Putamen (tissue), 1 donor: ENCODE measurements around the gene ZNF83.
A peak's percentile ranks its signal among the peaks of the same experiment; 100 is the strongest.
"Not testable (repeated sequence)": the region's sequence is repeated elsewhere in the genome, so short reads cannot be mapped to it uniquely, and the experiment has no call there.

Experiments used
- DNase-seq: peaks from one replicate; pipeline ENCODE4 v3.0.0-alpha.2; 2016; ENCODE audit warnings: low spot score

ZNF83 gene

GRCh38 chr19:52639996-52640395 is 1.8 kb upstream of the ZNF83 start:
- DNase-seq = no peak

DNA sequence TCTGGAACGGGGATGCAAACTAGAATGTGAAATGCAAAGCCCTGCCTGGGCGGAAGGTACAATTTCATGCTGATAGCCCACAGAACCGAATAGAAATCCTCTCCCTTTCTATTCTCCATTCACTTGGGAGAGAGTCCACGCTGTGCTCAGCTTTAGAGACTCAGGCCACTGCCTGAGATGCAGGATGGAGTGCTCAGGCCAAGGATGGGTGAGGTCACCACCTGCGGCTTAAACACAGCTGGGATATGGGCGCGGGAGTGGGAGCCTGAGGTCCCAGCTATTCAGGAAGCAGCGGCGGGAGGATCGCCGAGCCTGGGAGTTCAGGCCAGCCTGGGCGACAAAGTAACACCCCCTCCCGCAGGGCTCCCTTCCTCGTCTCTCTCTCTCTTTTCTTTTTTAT is 446 bp upstream of the ZNF83 start:
- DNase-seq = peak; percentile 3

- DNase-seq = no peak
These were observed 2.2 kb downstream of the ZNF83 start for GRCh38 chr19:52635786-52636570.

DNA sequence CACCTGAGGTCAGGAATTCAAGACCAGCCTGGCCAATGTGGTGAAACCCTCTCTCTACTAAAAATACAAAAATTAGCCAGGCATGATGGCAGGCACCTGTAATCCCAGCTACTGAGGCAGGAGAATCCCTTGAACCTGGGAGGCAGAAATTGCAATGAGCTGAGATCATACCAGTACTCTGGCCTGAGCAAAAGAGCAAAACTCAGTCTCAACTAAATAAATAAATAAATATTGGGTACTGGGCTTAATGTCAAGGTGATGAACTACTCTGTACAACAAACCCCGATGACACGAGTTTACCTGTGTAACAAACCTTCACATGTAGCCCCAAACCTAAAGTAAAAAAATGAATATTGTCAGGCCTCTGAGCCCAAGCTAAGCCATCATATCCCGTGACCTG is 10.7 kb downstream of the ZNF83 start:
- not testable (repeated sequence) for DNase-seq

- no peak for DNase-seq
These were observed 11.2 kb downstream of the ZNF83 start for GRCh38 chr19:52626915-52627314.

DNA sequence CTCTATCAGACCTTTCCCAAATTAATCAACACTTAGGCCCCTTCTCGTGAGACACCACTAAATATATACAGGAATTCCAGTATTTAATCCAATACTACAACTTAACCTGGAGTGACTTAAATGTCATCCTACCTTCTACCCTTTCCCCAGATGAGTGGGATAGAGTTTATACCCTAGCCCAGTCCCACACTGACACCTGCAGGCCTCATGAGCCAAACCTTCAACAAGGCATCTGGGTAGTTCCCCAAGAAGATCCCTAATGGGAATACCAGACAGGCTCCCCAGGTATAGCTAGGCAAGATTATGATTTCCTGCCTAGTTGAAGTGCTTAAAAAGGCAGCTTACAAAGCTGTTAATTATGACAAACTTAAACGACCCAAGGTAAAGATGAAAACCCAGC is 15.9 kb downstream of the ZNF83 start:
- DNase-seq = no peak

DNA sequence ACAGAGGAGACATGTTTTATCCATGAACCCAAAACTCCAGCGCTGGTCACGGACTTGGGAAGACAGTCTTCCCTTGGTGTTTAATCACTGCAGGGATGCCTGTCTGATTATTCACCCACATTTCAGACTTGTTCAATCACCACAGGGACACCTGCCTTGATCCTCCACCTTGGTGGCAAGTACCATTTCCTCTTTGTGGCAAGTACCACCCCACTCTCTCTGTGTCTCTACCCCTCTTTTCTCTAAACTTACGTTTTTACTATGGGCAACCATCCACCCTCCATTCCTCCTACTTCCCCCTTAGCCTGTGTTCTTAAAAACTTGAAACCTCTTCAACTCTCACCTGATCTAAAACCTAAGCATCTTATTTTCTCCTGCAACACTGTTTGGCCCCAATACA is 16.8 kb downstream of the ZNF83 start:
- DNase-seq = no peak

DNA sequence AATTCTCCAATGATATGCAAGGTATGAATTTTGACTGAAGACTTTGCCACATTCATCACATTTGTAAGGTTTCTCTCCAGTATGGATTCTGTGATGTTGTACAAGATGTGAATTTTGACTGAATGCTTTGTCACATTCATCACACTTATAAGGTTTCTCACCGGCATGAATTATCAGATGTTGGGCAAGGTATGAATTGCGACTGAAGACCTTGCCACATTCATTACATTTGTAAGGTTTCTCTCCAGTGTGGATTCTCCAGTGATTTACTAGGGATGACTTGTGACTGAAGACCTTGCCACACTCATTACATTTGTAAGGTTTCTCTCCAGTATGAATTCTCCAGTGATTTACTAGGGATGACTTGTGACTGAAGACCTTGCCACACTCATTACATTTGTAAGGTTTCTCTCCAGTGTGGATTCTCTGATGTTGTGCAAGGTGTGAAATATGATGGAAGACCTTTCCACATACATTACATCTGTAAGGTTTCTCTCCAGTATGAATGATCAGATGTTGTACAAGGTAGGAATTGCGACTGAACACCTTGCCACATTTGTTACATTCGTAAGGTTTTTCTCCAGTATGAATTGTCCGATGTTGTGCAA is 24.8 kb downstream of the ZNF83 start:
- no peak for DNase-seq

- no peak for DNase-seq
These were observed 34.5 kb downstream of the ZNF83 start for GRCh38 chr19:52603558-52604207.

DNA sequence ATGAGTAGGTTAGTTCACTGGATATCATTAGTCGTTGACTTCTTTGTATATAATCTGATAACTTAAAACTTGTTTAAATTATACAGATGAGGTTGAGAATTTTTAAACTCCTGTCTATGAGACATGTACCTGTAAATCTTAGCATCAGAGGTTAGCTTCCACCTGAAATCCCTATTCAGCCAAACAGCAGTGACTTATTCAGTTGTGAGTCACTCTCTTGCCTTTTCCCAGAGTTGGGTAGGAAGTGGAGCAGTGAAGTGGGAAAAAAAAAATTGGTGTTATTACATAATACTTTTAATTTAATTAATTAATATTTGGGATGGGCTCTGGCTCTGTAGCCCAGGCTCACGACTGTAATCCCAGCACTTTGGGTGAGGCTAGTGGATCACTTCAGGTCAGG is 35.2 kb downstream of the ZNF83 start:
- no peak for DNase-seq

- DNase-seq = not testable (repeated sequence)
These were observed 36.2 kb downstream of the ZNF83 start for GRCh38 chr19:52601974-52602366.

DNA sequence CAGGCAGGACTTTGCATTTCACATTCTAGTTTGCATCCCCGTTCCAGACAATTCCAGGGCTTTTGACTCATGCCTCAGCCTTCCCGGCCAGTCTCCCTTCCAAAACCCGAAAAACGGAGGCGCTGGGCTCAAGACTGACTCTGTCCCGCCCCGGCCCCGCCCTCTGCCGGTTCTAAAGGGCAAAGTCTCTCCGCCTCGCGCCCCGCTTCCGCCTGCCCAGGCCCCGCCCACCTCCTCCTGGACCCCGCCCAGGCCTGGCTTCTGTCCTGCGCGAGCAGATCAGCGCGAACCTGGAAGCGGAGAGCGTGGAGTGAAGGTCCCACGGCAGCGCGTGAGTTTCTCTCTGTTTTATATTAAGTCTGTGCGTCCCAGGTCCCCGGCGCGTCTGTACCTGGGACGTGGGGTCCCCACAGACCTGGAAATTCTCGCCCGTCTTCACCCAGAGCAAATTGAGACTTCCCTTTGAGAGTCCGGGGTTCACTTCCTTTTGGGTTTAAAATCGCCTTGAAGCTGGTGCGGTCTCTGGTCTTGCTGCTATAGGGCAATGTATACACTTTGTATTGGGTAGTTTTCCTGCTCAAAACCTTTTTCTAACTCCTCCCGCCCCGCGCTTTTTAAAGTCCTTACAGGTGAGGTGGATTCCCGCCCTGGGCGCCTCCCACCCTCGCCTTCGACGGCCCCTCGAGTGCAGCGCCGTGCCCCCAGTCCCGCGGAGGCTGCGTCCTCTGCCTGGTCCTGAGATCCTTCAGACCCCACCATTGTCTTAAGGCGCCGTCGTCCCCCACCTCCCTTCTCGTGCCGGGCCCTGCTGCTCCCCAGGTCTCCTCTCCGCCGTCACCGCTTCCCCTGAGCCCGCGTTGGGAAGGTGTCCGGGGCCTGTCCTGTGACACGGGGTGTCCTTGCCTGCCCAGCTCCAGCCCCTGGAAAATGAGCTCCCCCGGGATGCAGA is 36.9 kb downstream of the ZNF83 start:
- peak; percentile 71 for DNase-seq

DNA sequence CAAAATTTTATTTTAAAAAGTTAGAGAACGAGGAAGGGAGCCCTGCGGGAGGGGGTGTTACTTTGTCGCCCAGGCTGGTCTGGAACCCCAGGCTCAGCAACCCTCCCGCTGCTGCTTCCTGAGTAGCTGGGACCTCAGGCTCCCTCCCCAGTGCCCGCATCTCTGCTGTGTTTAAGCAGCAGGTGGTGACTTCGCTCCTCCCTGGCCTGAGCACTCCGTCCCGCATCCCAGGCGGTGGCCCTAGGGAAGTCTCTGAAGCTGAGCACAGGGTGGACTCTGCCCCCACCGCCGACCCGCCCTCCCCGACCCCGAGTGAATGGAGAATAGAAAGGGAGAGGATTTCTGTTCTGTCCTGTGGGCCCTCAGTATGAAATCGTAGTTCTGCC is 37.5 kb downstream of the ZNF83 start:
- no peak for DNase-seq

- no peak for DNase-seq
These were observed 38.9 kb downstream of the ZNF83 start for GRCh38 chr19:52599241-52599640.

DNA sequence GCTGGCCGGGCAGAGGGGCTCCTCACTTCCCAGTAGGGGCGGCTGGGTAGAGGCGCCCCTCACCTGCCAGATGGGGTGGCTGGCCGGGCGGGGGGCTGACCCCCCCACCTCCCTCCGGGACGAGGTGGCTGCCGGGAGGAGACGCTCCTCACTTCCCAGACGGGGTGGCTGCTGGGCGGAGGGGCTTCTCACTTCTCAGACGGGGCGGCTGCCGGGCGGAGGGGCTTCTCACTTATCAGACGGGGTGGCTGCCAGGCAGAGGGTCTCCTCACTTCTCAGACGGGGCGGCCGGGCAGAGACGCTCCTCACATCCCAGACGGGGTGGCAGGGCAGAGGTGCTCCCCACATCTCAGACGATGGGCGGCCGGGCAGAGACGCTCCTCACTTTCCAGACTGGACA is 44.7 kb downstream of the ZNF83 start:
- DNase-seq = not testable (repeated sequence)

DNA sequence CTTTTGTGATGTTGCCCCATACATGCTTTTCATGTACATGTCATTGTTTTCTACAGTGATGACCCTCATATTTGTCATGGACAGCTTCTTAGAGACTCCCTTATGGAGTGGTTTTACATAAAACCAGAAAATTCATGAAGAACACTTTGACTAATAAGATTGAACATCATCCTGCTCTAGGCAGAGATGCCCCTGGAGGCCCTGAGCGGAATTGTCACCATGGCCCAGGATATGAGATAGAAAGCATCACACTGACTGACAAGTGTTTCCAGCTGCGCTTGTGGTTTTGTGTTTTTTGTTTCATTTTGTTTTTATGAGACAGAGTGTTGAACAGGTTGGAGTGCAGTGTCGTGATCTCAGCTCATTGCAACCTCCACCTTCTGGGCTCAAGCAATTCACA is 45.9 kb downstream of the ZNF83 start:
- no peak for DNase-seq

GRCh38 chr19:52590728-52591127 is 47.4 kb downstream of the ZNF83 start:
- DNase-seq = no peak

GRCh38 chr19:52585604-52586003 is 52.6 kb downstream of the ZNF83 start:
- no peak for DNase-seq

DNA sequence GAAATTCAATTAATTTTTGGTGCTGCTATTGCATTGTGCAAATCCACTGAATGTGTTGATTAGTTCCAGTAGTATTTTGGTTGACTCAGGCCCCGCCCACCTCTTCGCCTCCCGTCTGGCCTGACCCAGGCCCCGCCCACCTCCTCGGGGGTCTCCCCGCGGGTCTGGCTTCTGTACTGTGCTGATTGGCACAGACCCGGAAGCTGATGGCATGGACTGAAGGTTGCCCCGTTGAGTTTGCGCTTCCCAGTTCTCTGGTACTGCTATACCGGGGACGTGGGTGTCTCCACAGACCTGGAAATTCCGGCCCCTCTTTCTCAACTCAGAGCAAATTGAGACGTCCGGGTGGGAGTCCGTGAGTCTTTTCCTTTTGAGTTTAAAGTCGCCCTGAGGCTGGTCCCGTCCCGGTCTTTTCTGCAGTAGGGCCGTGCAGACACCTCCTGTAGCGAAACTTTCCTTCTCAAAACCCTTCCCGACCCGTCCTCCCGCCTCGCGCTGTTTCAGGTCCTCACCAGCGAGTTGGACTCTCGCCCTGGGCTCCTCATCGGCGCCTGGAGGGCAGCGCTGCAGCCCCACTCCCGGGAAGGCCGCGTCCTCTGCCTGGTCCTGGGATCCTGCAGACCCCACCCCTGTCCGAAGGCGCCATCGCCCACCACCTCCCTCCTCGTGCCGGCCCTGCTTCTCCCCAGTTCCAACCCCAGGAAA is 53.3 kb downstream of the ZNF83 start:
- DNase-seq = no peak

DNA sequence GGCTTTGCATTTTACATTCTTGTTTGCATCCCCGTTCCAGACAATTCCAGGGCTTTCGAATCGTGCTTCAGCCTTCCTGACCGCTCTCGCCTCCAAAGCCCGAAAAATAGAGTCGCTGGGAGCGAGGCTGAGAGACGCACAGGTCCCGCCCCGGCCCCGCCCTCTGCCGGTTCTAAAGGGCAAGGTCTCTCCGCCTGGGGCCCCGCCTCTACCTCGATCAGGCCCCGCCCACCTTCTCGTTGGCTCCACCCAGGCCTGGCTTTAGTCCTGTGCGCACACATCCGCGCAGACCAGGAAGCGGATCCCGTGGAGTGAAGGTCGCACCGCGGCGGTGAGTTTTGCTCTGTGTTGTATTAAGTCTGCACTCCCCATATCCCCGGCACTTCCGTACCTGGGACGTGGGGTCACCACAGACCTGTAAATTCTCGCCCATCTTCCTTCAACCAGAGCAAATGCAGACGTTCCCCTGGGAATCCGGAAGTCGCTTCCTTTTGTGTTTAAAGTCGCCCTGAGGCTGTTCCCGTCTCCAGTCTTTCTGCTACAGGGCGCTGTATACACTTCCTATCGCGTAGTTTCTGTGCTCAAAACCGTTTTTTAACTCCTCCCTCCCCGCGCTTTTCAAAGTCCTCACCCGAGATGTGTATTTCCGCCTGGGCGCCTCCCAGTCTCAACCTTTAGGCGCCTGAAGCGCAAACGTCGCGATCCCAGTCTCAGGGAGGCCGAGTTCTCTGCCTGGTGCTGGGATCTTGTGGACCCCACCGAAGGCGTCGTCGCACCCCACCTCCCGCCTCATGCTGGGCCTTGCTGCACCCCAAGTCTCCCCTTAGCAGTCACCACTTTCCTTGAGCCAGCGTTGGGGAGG is 67.9 kb downstream of the ZNF83 start, which contains the start of gene ZNF701:
Gene ZNF701 (plus strand): TSS at position 288 of the 862 bp plus-strand sequence. CDS start 3,861 bp downstream, outside the sequence.
- DNase-seq = peak; percentile 93
